ENCODE results near the gene UBA3. TPM values are rescaled to one million over a fixed set of nuclear protein-coding genes. Genes with fewer than 3 reads are reported as not detected.

Gene UBA3
- total and polyA plus RNA-seq, 2 donors (not counting 3 experiments of a cell fraction or from before 2014, with no cell fraction given) = 39.4 to 84.6 TPM

- DNase-seq (ENCODE audit: low read depth, low spot score) (no peak), FAIRE-seq (no peak)
- POLR2A ChIA-PET = no interaction called here
These were observed 24.4 kb upstream of the UBA3 start for GRCh38 chr3:69104586-69104985.

More at GRCh38 chr3:69104586-69104985, 24.4 kb upstream of the UBA3 start:
- no peak overlapping the region for H3K4me3 ChIP-seq (replicated peaks in 1 of 3; ENCODE audit: insufficient read depth in 1 of 3, low read depth in 1 of 3, low read length in 3 of 3)
- H3K4me2 ChIP-seq (ENCODE audit: insufficient read depth, low read length) = no peak overlapping the region
- H4K20me1 ChIP-seq (replicated peaks; ENCODE audit: control insufficient read depth, extremely low read depth, insufficient read depth, low read length) = no peaks in the 10 kb centered on the region
- no TSS peak for BruUV-seq (replicated peaks)
- intact Hi-C loops (cut with micrococcal nuclease) = no loop called here
- H3K79me2 ChIP-seq (ENCODE audit: control insufficient read depth, insufficient read depth, low read length) = peaks cover 6% of the 10 kb centered on the region
- no peak overlapping the region for H3K9ac ChIP-seq (replicated peaks; ENCODE audit: extremely low read depth, insufficient read depth, low read length)
- H3K4me1 ChIP-seq (ENCODE audit: control insufficient read depth, extremely low read depth, insufficient read depth, low read length) = peaks cover 11% of the 10 kb centered on the region
- no peak overlapping the region for H2AFZ ChIP-seq (ENCODE audit: low read depth, low read length)
- TF ChIP-seq EZH2 (IDR thresholded peaks at IDR 0.05; ENCODE audit: borderline replicate concordance, low read depth, low read length, severe bottlenecking) (no peak), CTCF (IDR thresholded peaks at IDR 0.05; ENCODE audit: extremely low read depth in 1 of 2, insufficient read depth in 1 of 2, low read depth in 1 of 2, low read length in 2 of 2) (no peak), JUN (IDR thresholded peaks at IDR 0.05; ENCODE audit: borderline replicate concordance, insufficient read depth, insufficient read length, low read depth) (no peak), POLR2AphosphoS5 (IDR thresholded peaks at IDR 0.05; ENCODE audit: insufficient read depth, low read depth, low read length) (no peak), GATA2 (IDR thresholded peaks at IDR 0.05; ENCODE audit: insufficient read depth, insufficient read length, low read depth, low read length) (no peak), POLR2A (IDR thresholded peaks at IDR 0.05; ENCODE audit: low read depth, low read length) (no peak)
- H3K9me1 ChIP-seq (replicated peaks; ENCODE audit: control insufficient read depth, extremely low read depth, insufficient read depth, low read length) = no peaks in the 10 kb centered on the region
- H3K27me3 ChIP-seq (ENCODE audit: control insufficient read depth in 2 of 2, insufficient read depth in 2 of 2, low read length in 2 of 2) = no peaks in the 10 kb centered on the region
- CTCF ChIA-PET = interaction anchor here (1.6 to 4.0 kb wide), 2 partner anchors 14 to 16 kb away, joined by 3 to 17 read pairs; no protein-coding TSS in a partner anchor
- dilution Hi-C loops (cut with MboI; ENCODE audit: extremely low pct_ligation_motif_present, low sequenced_read_pairs) = no loop called here
- peaks cover 14 to 15% of the 10 kb centered on the region in 2 experiments for H3K36me3 ChIP-seq (ENCODE audit: control insufficient read depth in 2 of 2, extremely low read depth in 1 of 2, insufficient read depth in 2 of 2, low read length in 2 of 2)
- H3K27ac ChIP-seq (ENCODE audit: insufficient read depth, low read depth, low read length) = no peak overlapping the region
- no peaks in the 10 kb centered on the region for H3K9me3 ChIP-seq (replicated peaks; ENCODE audit: control insufficient read depth, insufficient read depth, low read length)

All from endothelial cell of umbilical vein (primary cell).